Activated CD4-positive, alpha-beta T cell treated with anti-CD3 and anti-CD28 coated beads for 36 hours (primary cell): ENCODE data around the gene GNMT. TPM values are rescaled to one million over a fixed set of nuclear protein-coding genes. Genes with fewer than 3 reads are reported as not detected.

Experiments used
- ATAC-seq: fragments of 200-7000 bp; cut with Tn5 transposase; one replicate; pipeline ENCODE4 v1.10.0; 2021; ENCODE audit warnings: mild to moderate bottlenecking, moderate library complexity
- CTCF ChIA-PET: fragments of 350-600 bp; sonication (Branson Sonifier 250); formaldehyde crosslinking; loops from one replicate; lab custom pipeline; 2021; ENCODE audit warnings: antibody characterized with exemption; lab: Charles Lee
- POLR2A ChIA-PET: fragments of 350-600 bp; sonication (Branson Sonifier 250); formaldehyde crosslinking; loops from one replicate; lab custom pipeline; 2021; ENCODE audit warnings: antibody characterized with exemption, inconsistent platforms; lab: Charles Lee
- DNase-seq: peaks from one replicate; pipeline ENCODE4 v3.0.0-alpha.2; 2020
- H3K27ac Mint-ChIP-seq: one replicate; pipeline ENCODE4 v1.8.0; 2021; ENCODE audit warnings: mixed read lengths
- H3K27me3 Mint-ChIP-seq: one replicate; pipeline ENCODE4 v1.8.0; 2021; ENCODE audit warnings: mixed read lengths
- H3K36me3 Mint-ChIP-seq: one replicate; pipeline ENCODE4 v1.8.0; 2021; ENCODE audit warnings: low read depth, mixed read lengths
- H3K4me1 Mint-ChIP-seq: one replicate; pipeline ENCODE4 v1.8.0; 2021; ENCODE audit warnings: mixed read lengths
- H3K4me3 Mint-ChIP-seq: one replicate; pipeline ENCODE4 v1.8.0; 2021; ENCODE audit warnings: mild to moderate bottlenecking, moderate library complexity, mixed read lengths
- H3K9me3 Mint-ChIP-seq: one replicate; pipeline ENCODE4 v1.8.0; 2021; ENCODE audit warnings: low read depth, mixed read lengths
- intact Hi-C, 2 experiments: fragments of 100-400 bp; cut with DNase I in 1 of 2; cut with micrococcal nuclease in 1 of 2; formaldehyde crosslinking; loops; one replicate each; pipeline versions ENCODE4 v1.14.2 to v1.15.1; 2022 to 2024; cut with DNase I, micrococcal nuclease
- total RNA-seq, 2 experiments: library from RNA; stranded (reverse); gene quantifications; one replicate each; pipeline ENCODE4 v1.2.3, GENCODE V29; 2021

GNMT gene
- total RNA-seq, 2 experiments from 2014 or later, result 0.50 TPM; not detected in 1

DNA sequence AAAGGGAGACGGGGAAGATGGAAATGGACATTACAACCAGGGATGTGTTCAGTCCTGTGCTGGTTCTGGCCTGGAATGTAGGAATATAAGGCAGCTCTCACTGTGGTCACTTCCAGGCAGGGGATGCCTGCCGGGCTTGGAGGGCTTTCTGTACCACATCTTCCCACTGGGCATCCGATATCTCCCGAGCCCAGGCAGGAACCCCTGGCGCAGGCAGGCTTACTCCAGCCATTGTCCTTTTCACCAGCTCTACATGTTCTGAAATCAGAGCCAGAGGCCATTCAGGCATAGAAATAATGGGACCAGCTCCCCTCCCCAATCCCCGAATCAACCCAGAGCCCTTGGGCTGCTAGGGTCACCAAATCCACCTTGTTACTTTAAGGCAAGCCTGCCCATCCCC, 51.8 kb downstream of the GNMT start:
- POLR2A ChIA-PET, result interaction anchor here (0.7 to 0.8 kb wide), 2 partner anchors 28 to 703 kb away, joined by 3 read pairs; partner anchors contain the start of gene PPP2R5D

DNA sequence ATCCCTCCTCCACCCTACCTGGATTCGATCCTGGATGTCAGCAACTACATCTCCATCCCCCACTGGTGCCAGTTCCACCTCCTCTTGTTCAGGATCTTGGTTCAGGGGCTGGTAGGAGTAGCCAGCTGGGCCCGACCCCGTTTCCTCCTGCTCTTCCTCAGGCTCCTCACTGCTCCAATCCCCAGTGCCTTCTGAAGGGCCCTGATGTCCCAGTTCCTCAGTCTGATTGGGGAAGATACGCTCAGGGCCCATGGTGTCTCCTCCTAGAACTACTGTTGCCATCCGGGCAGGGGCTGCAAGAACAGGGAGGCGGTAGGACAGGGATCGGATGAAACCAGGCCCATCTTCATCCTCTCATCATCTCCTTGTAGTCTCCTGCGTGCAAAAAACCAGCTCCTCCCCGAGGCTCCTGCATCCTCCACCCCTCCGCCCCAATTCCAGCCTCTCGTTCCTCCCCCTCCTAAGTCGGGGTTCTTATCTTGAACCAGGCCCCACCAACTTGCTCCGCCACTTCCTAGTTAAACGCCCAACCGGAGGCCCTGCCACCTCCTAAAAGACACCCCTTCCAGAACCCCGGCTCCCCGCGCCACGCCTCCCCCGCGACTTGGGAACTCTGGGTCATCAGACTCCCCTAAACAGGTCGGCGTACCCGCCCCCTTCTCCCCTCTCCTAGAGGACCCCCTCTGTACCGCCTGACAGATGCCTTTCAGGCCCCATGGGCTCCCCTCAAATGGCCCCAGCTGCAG, 52.7 kb downstream of the GNMT start:
- Mint-ChIP-seq H3K36me3 (peaks cover 47% of the 10 kb centered on the region), H3K27ac (peak overlapping the region; percentile 87), H3K27me3 (no peaks in the 10 kb centered on the region), H3K9me3 (no peaks in the 10 kb centered on the region), H3K4me3 (peak overlapping the region; percentile 91), H3K4me1 (peaks cover 39% of the 10 kb centered on the region)
- DNase-seq, result no peak
- POLR2A ChIA-PET, result interaction anchor here (0.7 to 2.1 kb wide), 9 partner anchors 10 to 704 kb away, joined by 3 to 10 read pairs (median 4); partner anchors contain the start of genes CNPY3, KLC4, MRPL2 and PEX6
- intact Hi-C loops, result loop anchor here (1.0 to 5.0 kb wide), 9 partner anchors 8 to 796 kb away; partner anchors contain the start of genes PEX6 (in 2 of the 2), PPP2R5D (in 2 of the 2), CNPY3 (in 1 of the 2) and GTPBP2 (in 1 of the 2)
- CTCF ChIA-PET, result interaction anchor here (0.6 to 1.5 kb wide), 8 partner anchors 10 to 130 kb away, joined by 3 to 9 read pairs (median 4); partner anchors contain the start of genes PEX6 and PPP2R5D
- peak; percentile 11 for ATAC-seq

More for the DNA sequence above, 51.8 kb downstream of the GNMT start:
- H3K4me1 Mint-ChIP-seq, result peaks cover 39% of the 10 kb centered on the region
- CTCF ChIA-PET, result interaction anchor here (0.7 to 1.3 kb wide), 4 partner anchors 9 to 111 kb away, joined by 3 to 5 read pairs (median 4); partner anchors contain the start of gene PPP2R5D
- peaks cover 44% of the 10 kb centered on the region for H3K36me3 Mint-ChIP-seq
- no peaks in the 10 kb centered on the region for H3K9me3 Mint-ChIP-seq
- intact Hi-C loops, result loop anchor here in 1 of 2 experiments (2.0 to 5.0 kb wide), 2 partner anchors 615 to 796 kb away; partner anchors contain the start of genes GTPBP2 and MRPS10
- no peak for DNase-seq
- H3K27me3 Mint-ChIP-seq, result no peaks in the 10 kb centered on the region
- ATAC-seq, result no peak
- peak overlapping the region; percentile 91 for H3K4me3 Mint-ChIP-seq
- H3K27ac Mint-ChIP-seq, result peak overlapping the region; percentile 87

Other genes with a start within 250 kb of the GNMT start
- gene PRPH2, start 238.2 kb upstream of the GNMT start, total RNA-seq, result not detected
- gene TBCC, start 214.7 kb upstream of the GNMT start, total RNA-seq, result 10 to 100 TPM; 14.7 to 15.3 TPM
- 10 to 100 TPM; 11.5 to 14.3 TPM for gene BICRAL, start 178.7 kb upstream of the GNMT start, total RNA-seq
- 100 to 1,000 TPM; 124 to 152 TPM for gene RPL7L1, start 81.1 kb upstream of the GNMT start, total RNA-seq
- gene PTCRA, start 44.7 kb upstream of the GNMT start, total RNA-seq, result not detected
- gene CNPY3, start 31.3 kb upstream of the GNMT start, total RNA-seq, result 10 to 100 TPM; 33.0 to 34.3 TPM
- gene PEX6, start 18.4 kb downstream of the GNMT start, total RNA-seq, result 10 to 100 TPM; 10.7 to 14.6 TPM
- 10 to 100 TPM; 51.0 to 57.3 TPM for gene PPP2R5D, start 23.8 kb downstream of the GNMT start, total RNA-seq
- 100 to 1,000 TPM in 1 of 2 experiments, 10 to 100 TPM in 1; 93.4 to 129 TPM for gene MEA1, start 53.2 kb downstream of the GNMT start, total RNA-seq
- 10 to 100 TPM; 58.3 to 65.2 TPM for gene KLHDC3, start 53.5 kb downstream of the GNMT start, total RNA-seq
- 10 to 100 TPM; 45.8 to 48.1 TPM for gene RRP36, start 60.9 kb downstream of the GNMT start, total RNA-seq
- gene CUL7, start 93.1 kb downstream of the GNMT start, total RNA-seq, result 10 to 100 TPM; 16.3 to 18.0 TPM
- gene MRPL2, start 98.7 kb downstream of the GNMT start, total RNA-seq, result 100 to 1,000 TPM in 1 of 2 experiments, 10 to 100 TPM in 1; 93.9 to 110 TPM
- gene KLC4, start 98.9 kb downstream of the GNMT start, total RNA-seq, result 10 to 100 TPM in 1 of 2 experiments, 1 to 10 TPM in 1; 10.0 to 10.1 TPM
- gene PTK7, start 115.6 kb downstream of the GNMT start, total RNA-seq, result 1 to 10 TPM; 4.1 to 4.6 TPM
- gene SRF, start 210.5 kb downstream of the GNMT start, total RNA-seq, result 10 to 100 TPM; 37.6 to 38.5 TPM
- gene CUL9, start 221.4 kb downstream of the GNMT start, total RNA-seq, result 10 to 100 TPM; 34.0 to 35.1 TPM